Fibroblast of skin of abdomen (primary cell): Measurements from ENCODE around the gene SNX10.

Experiments used
- DNase-seq: peaks from one replicate; pipeline ENCODE4 v3.0.0-alpha.2; 2013

SNX10 gene

DNA sequence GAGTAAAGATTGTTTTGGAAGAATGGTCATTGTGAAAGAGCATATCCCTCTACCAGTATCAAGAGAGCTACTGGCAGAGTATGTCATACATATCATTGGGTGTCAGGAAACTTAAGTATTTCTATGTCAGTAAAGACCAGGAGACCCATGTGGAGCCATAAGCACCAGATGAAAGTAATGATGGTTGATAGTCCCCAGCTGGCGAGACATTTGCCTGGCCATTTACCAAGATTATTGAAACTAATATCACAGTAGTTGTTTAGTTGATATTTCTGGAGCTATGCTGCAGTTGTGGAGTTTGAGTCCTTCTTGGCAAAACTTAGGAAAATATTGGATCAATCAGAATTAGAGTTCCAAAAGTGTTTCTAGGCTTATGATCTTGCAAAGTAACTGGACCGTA is 114.8 kb downstream of the SNX10 start:
- DNase-seq: no peak

DNA sequence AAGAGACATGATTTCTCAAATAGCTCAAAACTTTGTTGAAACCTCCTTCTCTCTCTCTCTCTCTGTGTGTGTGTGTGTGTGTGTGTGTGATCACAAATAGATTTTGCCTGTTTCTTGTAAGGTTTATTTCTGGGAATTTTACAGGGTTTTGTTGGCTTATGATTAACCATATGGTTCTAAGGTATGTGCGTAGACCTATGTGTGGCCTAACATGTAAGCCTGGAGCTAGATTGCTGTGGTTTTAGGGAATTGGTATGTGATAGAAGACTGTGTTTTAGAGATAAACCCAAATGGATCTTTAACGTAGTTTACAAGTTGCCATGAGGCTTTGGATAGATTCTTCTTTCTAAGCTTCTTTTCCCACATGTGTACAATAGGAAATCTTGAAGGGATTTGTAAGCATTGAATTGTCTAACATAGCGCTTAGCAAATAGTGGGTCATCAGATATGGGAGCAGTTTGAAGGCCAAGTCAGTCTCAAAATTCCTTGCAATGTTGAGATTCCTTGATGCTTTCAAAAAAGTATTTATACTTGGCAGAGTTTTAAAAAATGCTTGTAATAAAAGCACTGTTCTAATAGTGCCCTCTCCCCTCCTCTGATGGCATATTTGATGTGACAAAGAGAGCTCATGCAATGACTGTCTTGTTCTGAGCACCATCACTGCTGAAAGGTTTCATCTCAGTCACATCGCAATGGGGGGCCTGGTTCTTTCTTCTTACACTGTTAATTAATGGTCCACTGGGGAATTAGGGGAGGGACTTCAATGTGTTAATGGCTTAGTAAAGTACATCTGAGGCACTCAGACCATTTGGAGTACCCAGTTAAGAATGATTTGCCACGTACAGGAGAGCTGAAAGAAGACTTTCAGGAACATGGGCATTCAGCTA is 118.2 kb downstream of the SNX10 start:
- no peak for DNase-seq

DNA sequence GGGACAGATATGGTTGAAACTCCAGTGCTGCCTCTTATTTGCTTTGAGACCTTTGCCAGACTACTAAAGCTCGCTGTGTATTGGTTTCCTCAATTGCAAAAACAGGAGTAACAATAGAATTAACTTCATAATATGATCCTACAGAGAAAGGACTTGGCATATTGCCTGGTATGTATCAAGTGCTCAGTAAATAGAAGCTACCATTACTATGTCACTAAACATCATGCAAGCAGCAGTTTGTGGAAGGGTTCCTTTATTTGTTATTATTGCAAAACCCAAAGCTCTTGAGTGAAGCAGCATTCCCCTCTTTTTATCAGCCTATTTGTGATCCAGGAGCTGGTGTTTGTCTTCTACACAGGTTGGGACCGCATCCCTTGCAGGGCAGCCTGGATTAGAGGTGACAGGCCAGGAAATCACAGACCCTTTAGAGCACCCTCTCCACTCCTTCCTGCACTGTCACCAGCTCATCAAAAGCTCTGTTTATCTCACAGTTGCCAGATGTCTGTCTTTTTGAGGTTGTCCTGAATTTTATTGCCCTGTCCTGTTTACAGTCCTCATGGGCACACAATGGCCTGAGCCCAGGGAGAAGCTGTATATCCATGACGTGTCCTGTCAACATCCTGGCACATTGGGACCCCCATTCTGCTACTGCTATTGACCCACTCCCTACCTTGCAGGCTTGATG is 121.5 kb downstream of the SNX10 start:
- DNase-seq: no peak

DNA sequence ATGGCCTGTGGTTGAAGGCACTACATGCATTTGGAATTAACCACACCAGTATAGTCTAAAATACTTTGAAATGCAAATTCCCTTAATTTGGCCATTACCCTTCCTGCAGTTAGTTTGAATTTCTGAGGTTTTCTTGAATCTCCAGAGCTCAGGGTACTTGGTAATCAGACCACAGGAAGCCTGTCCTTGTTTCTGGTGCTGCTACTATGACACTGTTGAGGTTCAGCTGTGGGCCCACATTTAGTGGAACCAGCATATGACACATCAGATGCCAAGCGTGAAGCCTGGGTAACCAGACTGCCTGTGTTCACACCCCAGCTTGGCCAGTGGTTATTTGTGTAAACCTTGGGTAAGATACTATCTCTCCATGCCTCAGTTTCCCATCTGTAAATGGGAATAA is 124.3 kb downstream of the SNX10 start:
- no peak for DNase-seq

DNA sequence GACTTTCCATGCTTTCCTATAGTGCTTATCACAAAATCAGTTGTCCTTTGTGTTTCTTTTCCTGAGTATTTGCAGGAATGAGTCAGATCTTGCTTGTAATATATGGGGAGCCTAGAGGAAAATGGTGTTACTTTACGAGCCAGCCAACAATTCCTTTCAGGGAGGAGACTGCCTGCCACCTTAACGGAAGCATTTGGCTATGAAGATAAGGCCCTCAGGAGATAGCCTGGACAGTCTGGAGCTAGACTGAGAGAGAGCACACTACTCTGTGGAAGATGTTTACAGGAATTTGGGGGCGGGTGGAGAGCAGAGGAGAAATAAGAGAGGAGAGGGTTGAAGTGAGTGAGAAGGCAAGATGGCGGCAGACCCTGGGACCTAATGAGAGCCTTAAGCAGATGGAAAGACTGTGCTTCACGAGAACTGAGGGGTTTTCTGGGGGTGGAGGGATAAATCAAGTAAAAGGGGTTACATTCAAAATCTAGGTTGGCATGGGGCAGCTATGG is 126.3 kb downstream of the SNX10 start:
- DNase-seq: no peak

DNA sequence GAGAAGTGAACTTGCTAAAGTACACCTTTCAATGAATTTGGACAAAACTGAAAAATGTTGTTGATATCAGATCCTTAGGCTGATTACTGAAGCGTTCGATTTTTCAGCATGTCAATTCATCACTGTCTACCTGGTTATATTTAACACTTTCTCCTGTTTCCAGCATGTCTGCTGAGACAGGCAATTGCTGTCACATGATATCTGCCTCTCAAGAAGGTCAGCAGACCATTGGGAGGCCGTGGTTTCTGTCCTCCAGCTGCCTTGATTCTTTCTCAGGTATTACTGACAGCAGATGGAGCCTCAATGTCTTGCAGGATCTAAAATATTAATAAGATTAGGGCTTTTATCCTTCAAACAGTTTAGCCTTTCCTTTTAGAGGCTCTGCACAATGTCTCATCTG is 127.5 kb downstream of the SNX10 start:
- DNase-seq: no peak

DNA sequence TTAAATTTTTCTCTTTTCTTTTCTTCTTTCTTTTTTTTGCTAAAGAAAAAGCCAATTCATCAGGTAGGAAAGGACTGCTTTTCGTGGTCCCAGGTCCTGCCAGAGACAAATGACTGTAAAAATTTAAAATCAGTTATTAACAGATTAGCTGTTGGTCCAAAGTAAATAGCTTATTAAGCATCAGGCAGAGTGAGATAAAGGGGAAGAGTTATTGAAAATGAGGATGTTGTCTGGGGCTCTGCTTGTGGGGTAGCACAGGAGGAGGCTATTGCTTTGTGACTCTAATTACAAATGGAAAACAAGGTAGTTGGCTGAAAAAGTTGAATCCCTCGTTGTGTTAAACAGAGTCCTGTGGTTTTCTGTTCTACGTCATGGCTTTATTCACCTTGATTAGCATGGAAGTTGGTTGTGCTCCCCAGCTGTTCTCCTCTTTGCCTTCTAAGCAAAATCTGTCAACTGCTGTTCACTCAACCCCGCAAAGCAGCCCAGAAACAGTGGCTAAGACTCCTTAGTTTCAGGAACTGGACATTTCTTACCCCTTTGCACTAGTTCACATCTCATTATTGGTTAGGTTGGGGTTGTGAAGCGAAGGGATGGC is 128.9 kb downstream of the SNX10 start:
- no peak for DNase-seq

DNA sequence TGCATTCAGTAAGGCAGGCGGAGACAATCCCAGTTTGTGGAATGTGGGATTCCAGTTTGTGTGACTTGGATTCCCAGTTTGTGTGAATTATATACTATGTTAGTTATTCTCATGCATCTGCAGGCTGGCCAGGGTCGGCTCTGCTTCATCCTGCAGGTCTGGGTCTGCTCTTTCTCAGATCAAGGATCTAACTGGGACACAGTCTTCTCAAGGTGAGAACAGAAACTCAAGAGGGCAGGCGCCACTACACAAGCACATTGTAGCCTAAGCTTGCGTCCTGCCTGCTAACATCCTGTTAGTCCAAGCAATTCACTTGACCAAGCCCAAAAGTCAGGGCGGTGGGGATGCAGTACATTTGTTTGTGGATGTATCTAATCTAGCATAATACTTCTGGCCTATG is 131.1 kb downstream of the SNX10 start:
- no peak for DNase-seq

DNA sequence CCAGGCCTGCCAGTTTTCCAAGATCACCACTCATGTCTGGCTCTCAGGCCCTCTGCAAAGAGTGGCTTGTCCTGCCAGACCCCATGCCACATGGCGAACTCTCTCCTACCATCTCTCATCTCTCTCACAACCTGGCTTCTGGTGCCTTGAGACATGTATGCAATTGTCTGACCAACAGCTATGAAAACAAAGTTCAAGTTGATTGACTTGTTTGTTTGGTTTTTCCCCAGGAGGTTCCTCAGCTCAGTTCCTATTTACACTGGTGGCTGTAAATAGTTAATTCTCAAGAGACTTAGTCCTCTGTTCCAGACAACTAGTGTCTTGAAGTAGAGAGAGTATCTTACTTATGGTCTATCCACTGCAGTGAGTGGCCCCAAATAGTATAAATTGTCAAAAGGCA is 131.8 kb downstream of the SNX10 start:
- DNase-seq: no peak
